ENCODE data around the gene HSF5.
"Not testable (repeated sequence)": the region's sequence is repeated elsewhere in the genome, so short reads cannot be mapped to it uniquely, and the experiment has no call there.

Gene HSF5

DNA sequence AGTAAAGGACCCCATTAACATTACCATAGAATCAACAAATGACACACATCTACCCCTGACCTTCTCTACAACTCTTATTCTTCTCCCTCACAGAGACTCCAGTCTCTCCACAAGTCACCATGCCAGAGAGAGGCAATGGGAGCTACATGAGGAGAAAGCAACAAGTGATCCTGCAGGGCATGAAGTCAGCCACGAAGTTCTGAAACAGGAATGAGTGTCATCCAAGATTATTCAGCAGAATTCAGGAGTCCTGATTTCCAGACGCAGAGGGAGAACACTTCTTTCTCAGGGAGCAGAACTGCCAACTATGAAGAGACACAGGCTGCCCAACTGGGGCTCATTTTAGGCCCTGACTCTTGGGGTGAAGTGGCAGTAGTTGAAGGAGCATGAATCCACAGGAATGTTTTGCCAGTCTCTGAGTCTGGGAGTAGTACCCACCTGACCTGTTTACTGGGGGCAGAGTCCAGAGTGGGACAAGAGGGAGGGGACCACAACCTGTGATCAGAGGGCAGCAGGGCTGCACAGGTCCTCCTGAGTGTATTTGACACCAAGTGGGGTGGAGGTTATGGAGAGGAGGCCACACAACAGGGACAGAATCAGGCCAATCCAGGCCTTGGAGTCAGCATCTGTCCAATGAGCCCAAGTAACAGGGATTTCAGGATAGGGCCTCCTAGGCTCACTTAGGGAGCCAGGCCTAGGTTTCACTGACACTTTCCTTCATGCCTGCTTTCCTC, 28.6 kb upstream of the HSF5 start:
- DNase-seq: no peak

DNA sequence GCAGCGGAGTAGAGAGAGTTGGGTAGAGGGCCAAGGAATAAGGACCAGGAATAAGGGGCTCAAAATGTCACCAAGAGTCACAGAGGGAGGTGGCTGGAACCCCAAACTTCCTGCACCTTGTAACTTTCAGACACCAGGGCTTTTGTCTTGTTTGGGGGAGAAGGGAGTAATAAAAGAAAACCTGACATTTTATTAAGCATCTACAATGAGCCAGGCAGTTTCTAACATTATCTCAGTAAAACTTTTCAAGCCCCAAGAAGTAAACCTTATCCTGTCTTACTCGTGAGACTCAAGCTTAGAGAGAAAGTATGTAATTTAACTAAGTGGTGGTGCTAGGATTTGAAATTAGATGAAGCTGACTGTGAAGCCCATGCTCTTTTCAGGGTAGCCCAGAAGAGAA, 27.1 kb upstream of the HSF5 start:
- no peak for DNase-seq

DNA sequence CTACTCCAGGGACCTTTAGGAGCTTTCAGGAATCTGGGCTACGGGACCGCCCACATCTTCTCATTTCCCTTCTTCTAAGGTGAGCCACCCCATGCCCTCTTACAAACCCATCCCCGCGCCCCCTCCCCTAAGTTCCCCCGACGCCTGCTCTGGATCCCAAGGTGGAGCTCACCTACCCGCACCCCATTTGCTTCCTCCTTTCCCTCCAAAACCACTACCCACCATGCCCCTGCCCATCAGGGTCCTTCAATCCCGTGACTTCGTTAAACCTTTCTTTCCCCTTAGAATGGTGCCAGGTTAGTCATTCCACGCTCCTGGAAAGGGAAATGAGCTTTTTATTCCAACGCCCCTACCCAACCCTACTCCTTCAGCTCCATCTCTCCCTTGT, 26.6 kb upstream of the HSF5 start:
- no peak for DNase-seq

DNA sequence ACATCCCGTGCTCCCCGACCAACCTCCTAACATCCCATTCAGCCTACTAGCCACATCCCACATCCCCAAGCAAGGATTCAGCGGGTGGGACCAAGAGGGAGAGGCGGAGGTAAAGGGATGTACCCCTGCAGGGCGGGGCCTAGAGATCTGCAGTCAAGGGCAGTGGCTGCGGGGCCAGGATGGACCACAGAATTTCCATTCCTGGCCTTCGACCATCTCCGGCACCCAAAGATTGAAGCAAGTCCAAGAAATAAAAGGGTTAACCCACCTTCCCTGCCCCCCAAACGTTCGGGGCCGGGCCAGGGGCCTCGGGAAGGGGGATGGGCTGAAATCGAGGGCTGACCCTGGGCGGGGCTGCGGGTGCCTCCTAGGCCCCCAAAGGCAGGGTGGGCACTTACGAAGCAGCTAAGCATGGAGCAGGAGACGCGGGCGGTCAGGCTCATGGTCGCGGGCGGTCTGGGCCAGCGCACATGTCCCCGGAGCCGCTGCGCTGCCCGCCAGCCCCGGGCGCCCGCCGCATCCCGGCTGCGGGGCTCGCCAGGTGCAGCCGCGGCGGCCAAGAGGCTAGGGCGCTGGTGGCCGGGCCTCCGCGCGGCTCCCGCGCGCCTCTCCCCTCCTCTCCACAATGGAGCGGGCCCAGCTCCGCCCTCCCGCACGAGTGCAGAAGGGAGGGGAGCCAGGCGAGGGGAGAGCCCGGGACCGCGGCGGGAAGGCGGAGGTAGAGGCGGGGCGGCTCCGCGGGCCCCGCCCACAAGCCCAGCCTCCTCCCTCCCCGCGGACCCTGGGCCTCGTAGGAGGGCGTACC, 26.0 kb upstream of the HSF5 start, which contains the start of gene MTMR4:
TSS of gene MTMR4 (minus strand) at position 674 of the 805 bp plus-strand sequence. CDS start at position 443, 231 bp downstream.
- peak; percentile 28 for DNase-seq

DNA sequence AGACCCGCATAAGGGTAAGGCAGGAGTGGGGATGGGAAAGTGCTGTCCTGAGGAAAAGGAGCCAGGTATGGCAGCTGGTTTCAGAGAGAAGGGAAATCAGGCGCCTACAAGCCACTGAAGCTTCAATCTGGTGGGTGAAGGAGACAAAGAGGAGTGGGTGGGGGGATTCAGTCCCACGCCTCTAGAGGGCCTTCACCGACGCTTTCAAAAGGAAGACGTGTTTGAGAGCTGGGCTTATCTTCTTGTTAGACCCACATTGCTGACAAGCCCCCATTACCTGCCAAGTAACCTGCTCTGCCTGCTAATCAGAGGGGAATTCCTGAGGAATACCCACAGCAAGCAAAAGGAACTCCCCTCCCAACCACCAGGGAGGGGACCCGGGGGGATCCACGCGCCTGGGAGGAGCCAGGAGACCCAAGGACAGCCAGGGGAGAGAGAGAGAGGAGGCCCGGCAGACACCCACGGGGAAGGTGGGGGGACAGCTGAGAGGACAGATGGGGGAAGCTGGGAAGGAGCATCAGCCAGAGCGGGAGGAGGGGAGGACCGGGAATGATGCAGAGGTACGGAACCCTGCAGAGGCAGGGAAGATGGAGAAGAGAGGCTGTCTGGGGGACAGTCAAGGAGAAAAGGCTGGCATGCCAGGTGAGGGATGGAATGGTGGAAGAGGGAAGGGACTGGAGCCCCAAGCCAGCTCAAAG, 25.2 kb upstream of the HSF5 start:
- no peak for DNase-seq

DNA sequence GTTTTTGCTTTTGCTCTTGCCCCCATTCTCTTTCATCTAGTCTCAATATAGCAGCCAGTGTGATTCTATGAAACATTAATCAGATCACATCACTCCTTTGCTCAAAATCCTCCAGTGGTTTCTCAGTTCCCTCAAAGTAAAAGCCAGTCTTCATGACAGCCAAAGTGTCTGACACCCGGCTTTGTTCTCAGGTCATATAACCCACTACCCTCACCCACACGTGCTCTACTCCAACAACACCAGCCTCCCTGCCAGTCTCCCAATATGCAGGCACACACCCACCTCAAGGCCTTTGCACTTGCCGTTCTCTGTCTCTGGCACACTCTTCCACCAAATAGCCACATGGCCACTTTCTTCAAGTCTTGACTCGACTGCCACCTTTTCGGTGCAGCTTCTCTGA, 21.9 kb upstream of the HSF5 start:
- no peak for DNase-seq

DNA sequence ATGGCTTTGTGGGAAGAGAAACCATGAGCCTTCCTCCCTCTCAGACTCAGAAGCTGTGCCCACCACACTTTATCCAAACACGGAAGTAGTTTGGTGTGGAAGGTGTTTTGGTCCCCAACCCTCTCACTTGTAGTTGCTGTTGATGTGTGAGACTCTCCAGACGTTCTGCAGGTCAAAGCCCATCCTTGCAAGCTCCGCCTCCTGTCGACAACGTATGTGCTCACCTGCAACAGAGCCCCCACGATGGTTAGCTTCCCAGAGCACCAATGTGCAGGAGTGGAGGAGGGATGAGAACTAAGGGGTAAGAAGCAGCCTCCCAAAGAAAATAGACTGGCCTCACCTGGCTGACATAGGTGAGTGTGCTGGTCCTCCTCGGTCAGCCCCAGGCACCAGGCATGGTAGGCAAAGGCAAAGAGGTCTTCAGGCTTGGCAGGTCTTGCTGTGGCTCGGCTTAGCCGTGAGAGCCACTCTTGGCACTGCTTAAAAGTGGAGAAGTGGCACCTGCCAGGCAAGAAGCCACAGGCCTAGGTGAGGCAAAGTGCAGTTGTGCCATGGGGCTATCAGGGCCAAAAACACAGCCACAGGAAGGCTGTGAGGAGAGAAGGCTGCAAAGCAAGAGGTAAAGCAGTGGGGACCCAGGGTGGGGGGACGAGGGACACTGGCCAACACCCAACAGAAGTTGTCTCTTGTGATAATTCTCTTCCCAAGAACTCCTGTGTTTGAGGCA, 20.3 kb upstream of the HSF5 start:
- DNase-seq: no peak

DNA sequence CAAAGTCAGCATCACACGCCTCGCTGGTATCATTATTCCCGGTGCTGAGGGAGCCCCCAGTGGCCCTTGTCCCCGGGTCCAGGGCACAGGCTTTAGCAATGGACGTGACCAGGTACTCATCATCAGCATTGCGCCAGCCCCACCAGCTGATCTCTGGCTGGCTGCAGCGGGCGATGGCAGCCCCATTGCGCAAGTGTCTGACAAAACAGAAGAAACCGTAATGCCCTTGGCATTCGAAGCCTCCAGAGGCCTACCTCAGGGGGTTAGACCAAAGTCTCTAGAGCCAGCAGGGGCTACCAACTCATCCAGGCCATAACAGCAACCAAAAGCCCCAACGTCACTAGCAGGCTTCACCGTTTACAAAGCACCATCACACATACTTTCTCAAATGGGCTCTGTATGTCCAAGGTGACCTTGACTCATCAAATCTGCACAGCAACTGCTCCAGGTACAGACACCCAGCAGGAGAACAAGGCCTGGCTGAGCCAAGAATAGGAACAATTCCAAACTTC, 19.0 kb upstream of the HSF5 start:
- no peak for DNase-seq

DNA sequence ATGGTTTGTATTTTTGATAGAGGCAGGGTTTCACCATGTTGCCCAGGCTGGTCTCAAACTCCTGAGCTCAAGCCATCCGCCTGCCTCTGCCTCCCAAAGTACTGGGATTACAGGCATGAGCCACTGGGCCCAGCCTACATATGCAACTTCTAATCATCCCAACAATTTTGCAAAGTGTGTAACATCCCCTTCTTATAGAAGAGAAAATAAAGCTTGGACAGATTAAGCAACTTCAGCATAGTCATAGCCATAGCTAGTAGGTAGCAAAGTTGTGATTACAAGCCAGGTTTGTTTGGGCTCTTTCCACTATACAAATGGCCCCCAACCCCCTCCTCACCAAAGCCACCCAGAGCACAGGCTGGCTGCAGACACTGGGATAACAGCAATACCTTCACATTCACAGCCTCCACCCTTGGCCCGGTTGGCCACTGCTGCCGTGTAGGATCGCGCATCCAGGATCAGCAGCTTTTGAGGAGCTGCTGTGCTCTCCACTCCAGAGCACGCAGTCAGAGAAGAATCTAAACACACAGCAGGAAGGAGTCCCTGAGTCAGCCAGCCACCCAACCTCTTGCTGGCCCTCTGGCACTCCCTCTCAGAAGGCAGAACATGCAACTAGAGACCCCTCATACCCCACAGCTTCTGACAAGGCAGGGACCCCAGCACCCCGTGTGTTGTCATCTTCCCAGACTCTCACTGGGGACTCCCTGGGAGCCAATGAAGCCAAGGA, 18.3 kb upstream of the HSF5 start:
- DNase-seq: no peak

DNA sequence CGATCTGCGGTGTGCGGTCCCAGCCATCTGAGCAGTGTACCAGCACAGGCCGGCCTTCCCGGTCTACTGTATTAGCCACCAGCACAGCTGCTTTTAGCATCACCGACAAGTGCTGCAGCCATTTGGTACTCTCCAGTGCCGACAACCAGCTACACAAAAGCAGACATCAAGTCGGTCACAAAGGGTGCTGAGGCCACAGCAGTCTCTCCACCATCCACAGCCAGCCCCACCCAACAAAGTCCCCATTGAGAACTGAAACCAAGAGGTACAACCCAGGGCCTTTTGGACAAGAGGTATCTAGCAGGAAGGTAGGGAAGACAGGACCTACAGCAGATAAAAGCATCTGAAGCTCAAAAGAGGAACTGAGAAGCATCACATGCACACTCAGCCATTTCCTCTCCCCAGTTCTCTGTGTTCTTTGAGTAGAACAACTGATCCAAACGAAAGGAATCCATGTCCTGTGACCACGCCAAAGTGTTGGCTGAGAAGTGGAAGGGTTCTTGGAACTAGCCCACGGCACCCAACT, 16.7 kb upstream of the HSF5 start:
- DNase-seq: no peak

DNA sequence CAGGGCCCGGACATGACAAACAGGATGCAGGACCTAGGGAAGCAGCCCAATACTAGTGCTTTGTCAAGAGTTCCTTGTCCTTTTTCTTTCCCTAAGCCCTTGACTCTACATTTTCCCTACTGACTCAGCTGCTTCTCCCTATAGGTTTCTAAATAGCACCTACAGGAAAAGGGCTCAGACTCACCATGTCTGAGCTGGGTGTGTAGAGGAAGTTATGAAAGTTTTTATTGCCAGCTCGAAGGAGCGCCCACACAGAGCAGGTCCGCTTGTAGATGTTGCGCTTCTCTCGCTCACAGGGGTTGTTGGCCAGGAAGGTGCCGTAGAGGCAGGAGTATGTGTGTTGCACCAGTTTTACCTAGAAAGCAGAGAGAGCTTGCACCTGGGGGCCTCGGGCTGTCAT, 15.7 kb upstream of the HSF5 start:
- DNase-seq: no peak

DNA sequence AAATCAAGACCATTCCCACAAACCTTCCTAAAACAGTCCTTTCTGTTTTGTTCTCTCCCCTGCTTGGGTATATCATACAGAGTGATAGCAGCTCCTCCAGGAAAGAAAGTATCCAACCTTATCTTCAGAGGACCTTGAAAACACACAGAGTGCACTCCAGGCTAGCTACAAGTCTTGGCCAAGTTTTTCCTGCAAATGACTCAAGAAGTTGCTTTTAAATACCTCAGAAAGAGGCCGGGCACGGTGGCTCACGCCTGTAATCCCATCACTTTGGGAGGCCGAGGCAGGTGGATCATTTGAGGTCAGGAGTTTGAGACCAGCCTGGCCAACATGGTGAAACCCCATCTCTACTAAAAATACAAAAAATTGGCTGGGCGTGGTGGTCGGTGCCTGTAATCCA, 14.9 kb upstream of the HSF5 start:
- DNase-seq: not testable (repeated sequence)

DNA sequence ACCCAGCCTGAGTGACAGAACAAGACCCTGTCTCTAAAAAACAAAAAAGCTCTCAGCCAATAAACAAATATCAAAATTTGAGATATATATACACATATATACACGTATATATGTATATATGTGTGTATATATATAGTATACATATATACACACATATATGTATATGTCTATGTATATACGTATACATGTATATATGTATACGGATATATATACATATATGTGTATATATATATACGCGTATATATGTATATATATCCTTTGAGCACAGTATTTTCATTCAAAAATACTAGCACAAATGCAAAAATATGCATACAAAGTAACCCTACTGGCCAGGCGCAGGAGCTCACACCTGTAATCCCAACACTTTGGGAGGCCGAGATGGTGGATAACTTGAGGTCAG, 13.2 kb upstream of the HSF5 start:
- no peak for DNase-seq

DNA sequence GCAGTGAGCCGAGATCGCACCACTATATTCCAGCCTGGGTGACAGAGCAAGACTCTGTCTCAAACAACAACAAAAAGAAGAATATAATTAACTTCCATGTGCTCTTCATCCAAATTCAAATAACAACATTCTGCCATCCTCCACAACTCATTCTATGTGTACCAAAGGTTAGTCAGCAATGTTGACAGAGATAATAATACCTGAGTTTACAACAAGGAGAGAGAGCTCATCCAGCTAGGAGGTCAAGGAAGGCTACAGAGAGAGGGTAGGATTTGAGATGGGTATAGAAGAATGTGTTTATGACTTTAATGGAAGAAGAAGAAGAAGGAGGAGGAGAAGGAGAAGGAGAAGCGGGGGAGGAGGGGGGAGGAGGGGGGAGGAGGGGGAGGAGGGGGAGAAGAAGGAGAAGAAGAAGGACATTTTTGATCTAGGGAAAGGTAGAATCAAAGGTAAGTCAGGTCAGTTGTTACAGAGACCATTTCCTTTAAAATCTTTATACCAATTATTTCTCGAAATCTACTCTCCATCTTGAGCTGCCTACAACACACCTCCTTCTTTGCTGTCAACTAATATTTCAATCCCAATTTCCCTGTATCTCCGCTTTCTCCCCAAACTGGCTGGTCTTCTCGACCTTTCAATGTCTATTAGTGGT, 10.1 kb upstream of the HSF5 start:
- DNase-seq: no peak

DNA sequence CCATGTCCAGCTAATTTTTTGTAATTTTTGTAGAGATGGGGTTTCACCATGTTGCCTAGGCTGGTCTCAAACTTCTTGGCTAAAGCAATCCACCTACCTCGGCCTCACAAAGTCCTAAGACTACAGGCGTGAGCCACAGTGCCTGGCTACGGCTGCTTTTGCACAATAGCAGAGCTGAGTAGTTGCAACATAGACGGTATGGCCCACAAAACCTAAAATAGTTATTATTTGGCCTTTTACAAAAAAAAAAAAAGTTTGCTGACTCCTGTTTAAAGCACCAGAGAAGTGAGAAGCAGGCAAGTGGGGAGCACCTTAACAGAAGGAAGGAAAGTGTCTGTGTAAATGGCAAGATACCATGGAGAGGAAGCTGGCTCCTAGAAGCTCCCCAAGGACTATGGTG, 5.3 kb upstream of the HSF5 start:
- no peak for DNase-seq

DNA sequence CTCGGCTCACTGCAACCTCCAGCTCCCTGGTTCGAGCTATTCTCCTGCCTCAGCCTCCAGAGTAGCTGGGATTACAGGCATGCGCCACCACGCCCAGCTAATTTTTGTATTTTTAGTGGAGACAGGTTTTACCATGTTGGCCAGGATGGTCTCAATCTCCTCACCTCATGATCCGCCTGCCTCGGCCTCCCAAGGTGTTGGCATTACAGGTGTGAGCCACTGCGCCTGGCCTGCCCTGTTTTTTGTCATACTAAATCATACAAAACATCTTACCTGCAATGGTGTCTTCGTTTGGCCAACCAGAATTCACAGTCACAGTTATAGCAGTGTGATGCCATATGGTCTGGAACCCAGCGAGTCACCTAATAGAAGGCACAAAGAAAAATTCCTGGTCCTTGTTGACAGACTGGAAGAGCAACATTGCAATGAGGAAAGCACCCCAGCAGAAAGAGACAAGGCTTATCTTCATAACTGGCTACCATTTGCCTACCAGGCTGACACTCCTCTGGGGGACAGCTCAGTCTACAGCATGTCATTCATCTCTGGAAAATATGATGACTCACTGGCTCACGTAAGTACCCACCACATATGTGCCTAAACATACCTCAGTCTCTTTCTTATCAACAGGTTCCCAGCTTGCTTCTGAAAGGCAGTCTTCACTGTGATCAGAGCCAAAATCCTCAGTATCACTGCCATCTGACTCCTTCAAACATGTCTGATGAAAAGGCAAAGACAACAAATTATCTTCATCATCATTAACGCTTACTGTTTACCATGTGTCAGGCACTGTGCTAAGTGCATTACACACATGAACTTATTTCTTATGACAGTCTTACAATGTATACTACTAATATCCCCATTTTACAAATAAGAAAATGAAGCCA, 4.3 kb upstream of the HSF5 start:
- DNase-seq: no peak

DNA sequence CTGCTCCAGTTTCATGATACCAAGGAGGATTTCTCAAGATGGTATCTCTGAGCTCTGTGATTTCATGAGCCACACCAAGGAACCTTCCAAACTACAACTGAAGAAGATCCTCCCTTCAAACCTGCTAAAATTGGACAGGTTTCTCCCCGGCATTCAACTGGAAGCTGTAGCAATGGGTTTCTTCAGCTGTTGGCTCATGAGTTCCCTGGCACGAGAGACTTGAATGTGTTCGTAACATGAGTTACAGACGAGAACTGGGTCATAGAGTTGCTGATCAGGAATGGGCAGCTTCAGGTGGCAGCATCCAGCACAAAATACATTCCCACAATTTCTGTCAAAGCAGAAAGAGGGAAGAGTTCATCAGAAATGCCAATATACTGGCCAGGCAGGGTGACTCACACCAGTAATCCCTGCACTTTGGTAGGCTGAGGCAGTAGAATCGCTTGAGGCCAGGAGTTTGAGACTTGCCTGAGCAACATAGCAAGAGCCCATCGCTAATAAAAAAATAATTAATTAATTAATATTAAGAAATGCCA, 3.4 kb upstream of the HSF5 start:
- DNase-seq: no peak

DNA sequence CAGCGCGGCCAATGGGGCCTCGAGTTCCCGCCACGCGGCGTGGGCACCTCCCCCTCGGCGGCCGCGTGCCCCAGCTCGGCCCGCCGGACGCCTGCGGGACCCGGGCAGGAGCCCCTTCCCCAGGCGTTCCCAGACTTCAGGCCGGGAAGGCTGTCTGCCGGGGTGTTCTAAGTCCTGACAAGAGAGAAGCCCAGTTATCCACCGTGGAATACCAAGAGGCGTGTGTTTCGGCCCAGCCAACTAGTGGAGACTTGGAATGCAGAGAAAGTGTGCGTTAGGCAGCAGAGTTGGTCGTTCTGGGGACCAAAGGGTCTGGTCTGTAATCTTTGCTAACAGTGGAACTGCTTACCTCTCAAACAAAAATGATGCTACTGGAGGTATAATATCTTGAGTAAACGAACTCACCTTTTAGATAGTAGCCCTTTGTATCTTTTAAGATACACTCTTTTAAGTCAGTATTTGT, 251 bp upstream of the HSF5 start:
- no peak for DNase-seq

DNA sequence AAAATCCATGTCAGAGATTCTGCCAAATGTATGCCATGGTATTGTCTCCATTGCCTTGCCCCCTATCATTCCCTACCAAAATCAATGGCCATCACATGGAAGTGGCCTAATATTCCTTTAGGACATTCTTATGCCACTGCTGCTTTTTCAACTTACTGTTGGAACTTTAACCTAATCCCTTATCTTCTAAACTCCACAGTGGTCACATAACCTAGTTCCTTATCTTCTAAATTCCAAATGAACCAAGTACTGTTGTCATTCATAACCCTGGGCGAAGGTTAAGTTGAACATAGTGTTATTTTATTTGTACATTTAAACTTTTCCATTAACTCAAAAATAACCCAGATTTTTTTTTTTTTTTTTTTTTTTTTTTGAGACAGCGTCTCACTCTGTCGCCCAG, 3.6 kb downstream of the HSF5 start:
- DNase-seq: no peak

DNA sequence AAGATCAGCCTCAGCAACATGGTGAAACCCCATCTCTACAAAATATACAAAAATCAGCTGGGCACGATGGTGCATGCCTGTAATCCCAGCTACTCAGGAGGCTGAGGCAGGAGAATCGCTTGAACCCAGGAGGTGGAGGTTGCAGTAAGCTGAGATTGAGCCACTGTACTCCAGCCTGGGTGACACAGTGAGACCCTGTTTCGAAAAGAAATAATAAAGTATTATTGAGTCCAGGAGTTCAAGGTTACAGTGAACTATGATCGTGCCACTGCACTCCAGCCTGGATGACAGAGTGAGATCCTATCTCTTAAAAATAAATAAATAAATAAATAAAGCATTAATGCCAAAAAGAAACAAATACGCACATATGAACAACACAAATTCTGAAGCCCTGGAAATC, 6.4 kb downstream of the HSF5 start:
- not testable (repeated sequence) for DNase-seq
